ENCODE measurements around the gene C6orf132.

- TF ChIP-seq CTCF (IDR thresholded peaks at IDR 0.05), result no peak
- TF ChIP-seq POLR2A (IDR thresholded peaks at IDR 0.05), result no peak
These were observed 760 bp downstream of the C6orf132 start for GRCh38 chr6:42141603-42142117.

All from body of pancreas (tissue), 4 donors.